HG03571 (cell line): ENCODE measurements around the gene IFITM2.
"Not testable (repeated sequence)": the region's sequence is repeated elsewhere in the genome, so short reads cannot be mapped to it uniquely, and the experiment has no call there.

Source experiments
- ATAC-seq: cut with Tn5 transposase; IDR thresholded peaks from one replicate; pipeline ENCODE4 v1.9.1; 2021; ENCODE audit not compliant: unreplicated experiment

IFITM2 gene

GRCh38 chr11:306645-307371, 808 bp upstream of the IFITM2 start:
- no peak for ATAC-seq

- not testable (repeated sequence) for ATAC-seq
These were observed 1.4 kb downstream of the IFITM2 start for GRCh38 chr11:308740-309665.

- ATAC-seq: not testable (repeated sequence)
These were observed 2.5 kb downstream of the IFITM2 start for GRCh38 chr11:309979-310572.

- ATAC-seq: not testable (repeated sequence)
These were observed 3.6 kb downstream of the IFITM2 start for GRCh38 chr11:311013-311748.

- ATAC-seq: no peak
These were observed 4.6 kb downstream of the IFITM2 start for GRCh38 chr11:312092-312816.

- peak; percentile 3 for ATAC-seq
These were observed 5.7 kb downstream of the IFITM2 start for GRCh38 chr11:313304-313786.

- ATAC-seq: peak; percentile 30
These were observed 6.4 kb downstream of the IFITM2 start, which contains the start of gene IFITM1 for GRCh38 chr11:313787-314553. Gene IFITM1 (plus strand): TSS chr11:314040. CDS start chr11:314171, 131 bp downstream.

GRCh38 chr11:314554-314875, 6.9 kb downstream of the IFITM2 start:
- not testable (repeated sequence) for ATAC-seq

- no peak for ATAC-seq
These were observed 7.5 kb downstream of the IFITM2 start for GRCh38 chr11:315051-315481.

GRCh38 chr11:315516-315994, 7.9 kb downstream of the IFITM2 start:
- no peak for ATAC-seq

GRCh38 chr11:316031-316701, 8.6 kb downstream of the IFITM2 start:
- no peak for ATAC-seq

- ATAC-seq: no peak
These were observed 9.3 kb downstream of the IFITM2 start for GRCh38 chr11:316891-317301.

- ATAC-seq: not testable (repeated sequence)
These were observed 10.2 kb downstream of the IFITM2 start for GRCh38 chr11:317668-318404.

GRCh38 chr11:318405-319120, 10.9 kb downstream of the IFITM2 start:
- peak; percentile 42 for ATAC-seq

GRCh38 chr11:319121-319887, 11.7 kb downstream of the IFITM2 start:
- ATAC-seq: not testable (repeated sequence)

- ATAC-seq: not testable (repeated sequence)
These were observed 12.3 kb downstream of the IFITM2 start for GRCh38 chr11:319888-320273.
